Smooth muscle cell (in vitro differentiated cells): ENCODE measurements around the gene F7. TPM values are rescaled to one million over a fixed set of nuclear protein-coding genes. Genes with fewer than 3 reads are reported as not detected.
"Not testable (repeated sequence)": the region's sequence is repeated elsewhere in the genome, so short reads cannot be mapped to it uniquely, and the experiment has no call there.

Experiments
- DNase-seq: peaks from one replicate; lab custom pipeline; 2025; ENCODE audit not compliant: unreplicated experiment; lab: John Stamatoyannopoulos, UW
- H2AFZ ChIP-seq: fragments of 200-600 bp; sonication (generic); 2 replicates; pipeline ENCODE4 v1.6.0; 2016; ENCODE audit warnings: antibody characterized with exemption, low read depth, mild to moderate bottlenecking
- H3F3A ChIP-seq: fragments of 200-600 bp; sonication (generic); 2 replicates; pipeline ENCODE4 v1.6.0; 2017; ENCODE audit warnings: antibody characterized with exemption, low read depth
- H3K27ac ChIP-seq: fragments of 200-600 bp; sonication (generic); 2 replicates; pipeline ENCODE4 v1.5.1; 2016; ENCODE audit warnings: low read depth, mild to moderate bottlenecking
- H3K27me3 ChIP-seq: fragments of 200-600 bp; sonication (generic); 2 replicates; pipeline ENCODE4 v1.6.1; 2016; ENCODE audit warnings: low read depth, mild to moderate bottlenecking
- H3K36me3 ChIP-seq: fragments of 200-600 bp; sonication (generic); 2 replicates; pipeline ENCODE4 v1.5.1; 2016; ENCODE audit warnings: low read depth
- H3K4me1 ChIP-seq: fragments of 200-600 bp; sonication (generic); 2 replicates; pipeline ENCODE4 v1.5.1; 2016; ENCODE audit warnings: low read depth
- H3K4me2 ChIP-seq: fragments of 200-600 bp; sonication (generic); 2 replicates; pipeline ENCODE4 v1.6.0; 2016; ENCODE audit warnings: mild to moderate bottlenecking
- H3K4me3 ChIP-seq: fragments of 200-600 bp; sonication (generic); 2 replicates; pipeline ENCODE4 v1.5.1; 2016; ENCODE audit warnings: mild to moderate bottlenecking
- H3K79me2 ChIP-seq: fragments of 200-600 bp; sonication (generic); 2 replicates; pipeline ENCODE4 v1.6.0; 2016; ENCODE audit warnings: low read depth, mild to moderate bottlenecking
- H3K9ac ChIP-seq: fragments of 200-600 bp; sonication (generic); 2 replicates; pipeline ENCODE4 v1.6.0; 2016; ENCODE audit warnings: low read depth
- H3K9me3 ChIP-seq: fragments of 200-600 bp; sonication (generic); replicated peaks from 2 replicates; pipeline ENCODE4 v1.5.1; 2016; ENCODE audit warnings: low read depth
- H4K20me1 ChIP-seq: fragments of 200-600 bp; sonication (generic); 2 replicates; pipeline ENCODE4 v1.6.0; 2016; ENCODE audit warnings: low read depth
- CTCF ChIP-seq: fragments of 200-600 bp; sonication (generic); IDR thresholded peaks from 2 replicates; pipeline ENCODE4 v1.5.1; 2017; ENCODE audit warnings: borderline replicate concordance, mild to moderate bottlenecking, antibody characterized with exemption; ENCODE audit not compliant: insufficient read depth, poor library complexity, severe bottlenecking
- WGBS: methylation state at CpG from one replicate; pipeline ENCODE4 v1.1.7; 2016; ENCODE audit warnings: low lambda C conversion rate; 5-methylcytosine and 5-hydroxymethylcytosine counted together
- polyA plus RNA-seq: library from polyadenylated mRNA; unstranded; fragments of >200 nt; fragmentation: Nextera tagmentation; extraction: Ambion mirVana; gene quantifications from 2 replicates; pipeline ENCODE4 v1.2.1, GENCODE V29; 2016
- total RNA-seq: library from RNA; depleted of rRNA; stranded (reverse); fragments of >200 nt; gene quantifications from 2 replicates; pipeline ENCODE4 v1.2.3, GENCODE V29; 2014

The F7 gene
- total and polyA plus RNA-seq, 2 experiments from 2014 or later: 0.63 to 1.7 TPM

- no peak for TF ChIP-seq CTCF
- H3F3A ChIP-seq: no peaks in the 10 kb centered on the region
- H3K27ac ChIP-seq: no peak overlapping the region
- no peaks in the 10 kb centered on the region for H3K9me3 ChIP-seq
- no peak overlapping the region for H3K9ac ChIP-seq
- no peak overlapping the region for H2AFZ ChIP-seq
- no peak overlapping the region for H3K4me2 ChIP-seq
- no peaks in the 10 kb centered on the region for H4K20me1 ChIP-seq
- H3K79me2 ChIP-seq: no peaks in the 10 kb centered on the region
- H3K4me1 ChIP-seq: peaks cover 4% of the 10 kb centered on the region
- no peaks in the 10 kb centered on the region for H3K36me3 ChIP-seq
- H3K27me3 ChIP-seq: peaks cover 8% of the 10 kb centered on the region
- no peak for DNase-seq
- 89% methylated on average over 20 of the region's 20 CpGs for WGBS
- H3K4me3 ChIP-seq: no peak overlapping the region
Observed at GRCh38 chr13:113159701-113160100, 54.1 kb downstream of the F7 start.

- no peak overlapping the region for H3K27ac ChIP-seq
- H3K4me2 ChIP-seq: no peak overlapping the region
- H3K9me3 ChIP-seq: no peaks in the 10 kb centered on the region
- no peak overlapping the region for H2AFZ ChIP-seq
- H3K79me2 ChIP-seq: no peaks in the 10 kb centered on the region
- peaks cover 4% of the 10 kb centered on the region for H3K4me1 ChIP-seq
- peaks cover 8% of the 10 kb centered on the region for H3K27me3 ChIP-seq
- no peak overlapping the region for H3K4me3 ChIP-seq
- no peaks in the 10 kb centered on the region for H3F3A ChIP-seq
- TF ChIP-seq CTCF: no peak
- H4K20me1 ChIP-seq: no peaks in the 10 kb centered on the region
- H3K9ac ChIP-seq: no peak overlapping the region
- WGBS: 78% methylated on average over 12 of the region's 12 CpGs
- no peaks in the 10 kb centered on the region for H3K36me3 ChIP-seq
- DNase-seq: no peak
Observed at GRCh38 chr13:113160983-113161382, 55.4 kb downstream of the F7 start.

- DNase-seq: no peak
- H3K9ac ChIP-seq: no peak overlapping the region
- H3K36me3 ChIP-seq: no peaks in the 10 kb centered on the region
- H3K9me3 ChIP-seq: no peaks in the 10 kb centered on the region
- peaks cover 8% of the 10 kb centered on the region for H3K27me3 ChIP-seq
- no peak overlapping the region for H3K4me3 ChIP-seq
- H3K27ac ChIP-seq: no peak overlapping the region
- H3K4me2 ChIP-seq: no peak overlapping the region
- H3K4me1 ChIP-seq: peaks cover 4% of the 10 kb centered on the region
- H2AFZ ChIP-seq: no peak overlapping the region
- no peaks in the 10 kb centered on the region for H3F3A ChIP-seq
- no peaks in the 10 kb centered on the region for H3K79me2 ChIP-seq
- H4K20me1 ChIP-seq: no peaks in the 10 kb centered on the region
- TF ChIP-seq CTCF: no peak
- WGBS: 81% methylated on average over 12 of the region's 16 CpGs
Observed at GRCh38 chr13:113161433-113161832, 55.8 kb downstream of the F7 start.

- H3K27me3 ChIP-seq, H3K36me3 ChIP-seq, H3F3A ChIP-seq, H3K4me3 ChIP-seq, H2AFZ ChIP-seq, H3K4me2 ChIP-seq, H3K9me3 ChIP-seq, H3K9ac ChIP-seq, H3K79me2 ChIP-seq, H4K20me1 ChIP-seq, DNase-seq, H3K27ac ChIP-seq, H3K4me1 ChIP-seq: not testable (repeated sequence)
- no CpG with 5 or more reads among the region's 13 CpGs for WGBS
Observed at GRCh38 chr13:113161975-113162374, 56.4 kb downstream of the F7 start.
